K562 (cell line): ENCODE data around the gene SMIM35. TPM values are rescaled to one million over a fixed set of nuclear protein-coding genes. Genes with fewer than 3 reads are reported as not detected.

Experiments used
- ARHGAP35 ChIP-seq: fragments of 450-650 bp; IDR thresholded peaks from 2 replicates; pipeline ENCODE4 v1.6.1; 2018; ENCODE audit not compliant: partially characterized antibody
- ARNT ChIP-seq, 2 experiments: fragments of 450-650 bp; IDR thresholded peaks; 2 replicates each; pipeline ENCODE4 v1.6.1; 2016; ENCODE audit warnings: mild to moderate bottlenecking in 1 of 2
- GTF2E2 ChIP-seq: fragments of 200-800 bp; sonication (Bioruptor generic); IDR thresholded peaks from 2 replicates; pipeline ENCODE4 v1.6.1; 2016; ENCODE audit warnings: missing genetic modification characterization, missing compliant biosample characterization
- HNRNPH1 ChIP-seq: fragments of 200-400 bp; formaldehyde crosslinking; optimal IDR thresholded peaks from 2 replicates; pipeline ENCODE3; 2017; ENCODE audit warnings: low read depth, mild to moderate bottlenecking, low read length, moderate library complexity
- MCM3 ChIP-seq: fragments of 450-650 bp; IDR thresholded peaks from 2 replicates; pipeline ENCODE4 v1.6.1; 2016
- MTA3 ChIP-seq: fragments of 450-650 bp; formaldehyde crosslinking; IDR thresholded peaks from 2 replicates; pipeline ENCODE4 v1.6.1; 2017; ENCODE audit warnings: mild to moderate bottlenecking, borderline replicate concordance
- NCOR1 ChIP-seq: fragments of 450-650 bp; IDR thresholded peaks from 2 replicates; pipeline ENCODE4 v1.6.1; 2016; ENCODE audit warnings: mild to moderate bottlenecking, moderate library complexity
- PTBP1 ChIP-seq: fragments of 200-400 bp; formaldehyde crosslinking; IDR thresholded peaks from 2 replicates; pipeline ENCODE4 v1.6.1; 2017; ENCODE audit warnings: low read depth, low read length
- PTTG1 ChIP-seq: fragments of 450-650 bp; IDR thresholded peaks from 2 replicates; pipeline ENCODE4 v1.6.1; 2016; ENCODE audit warnings: low read depth, mild to moderate bottlenecking, missing genetic modification characterization, missing compliant biosample characterization
- RFX5 ChIP-seq: IDR thresholded peaks from 2 replicates; pipeline ENCODE4 v1.6.1; 2011; ENCODE audit warnings: low read depth, mild to moderate bottlenecking, improper control_type of control experiment, low read length
- SUPT5H ChIP-seq: fragments of 450-650 bp; IDR thresholded peaks from 2 replicates; pipeline ENCODE4 v1.6.1; 2016
- TAL1 ChIP-seq: fragments of 450-650 bp; IDR thresholded peaks from 2 replicates; pipeline ENCODE4 v1.6.1; 2016; ENCODE audit warnings: mild to moderate bottlenecking
- TGIF2 ChIP-seq: sonication (generic); formaldehyde crosslinking; IDR thresholded peaks from 2 replicates; pipeline ENCODE4 v1.8.1; 2022; ENCODE audit warnings: mild to moderate bottlenecking, missing genetic modification reagents, moderate library complexity
- ZNF57 ChIP-seq: fragments of 450-650 bp; formaldehyde crosslinking; IDR thresholded peaks from 2 replicates; pipeline ENCODE4 v1.4.0; 2020; ENCODE audit warnings: mild to moderate bottlenecking, moderate library complexity
- ZNF699 ChIP-seq: fragments of 250-450 bp; sonication (Bioruptor Pico); IDR thresholded peaks from 2 replicates; pipeline ENCODE4 v1.8.0; 2021; ENCODE audit warnings: mild to moderate bottlenecking, moderate library complexity; ENCODE audit not compliant: insufficient replicate concordance
- polyA plus RNA-seq, 8 experiments: library from polyadenylated mRNA; depleted of rRNA in 4 of 8; stranded (reverse) in 5 of 8; unstranded in 3 of 8; fragments of >200 nt; fragmentation: Nextera tagmentation in 2 of 8; fragmentation: Illumina TruSeq in 1 of 8; extraction: Ambion mirVana in 2 of 8; extraction: Trizol in 1 of 8; gene quantifications; 2 replicates each; pipeline versions ENCODE4 v1.2.1 to v1.2.3, GENCODE V29; 2011 to 2014; ENCODE audit warnings: inconsistent platforms in 1 of 8, missing spikeins in 1 of 8
- total RNA-seq, 7 experiments: library from RNA; depleted of rRNA in 6 of 7; stranded (reverse); fragments of >200 nt in 6 of 7; fragmentation: Illumina TruSeq in 2 of 7; extraction: Trizol in 2 of 7; gene quantifications; 2 replicates each; pipeline versions ENCODE4 v1.2.1 to v1.2.3, GENCODE V29; 2011 to 2021; ENCODE audit warnings: low replicate concordance in 1 of 7
- TF ChIP-seq, protein P1 (sequence below): fragments of 450-650 bp; IDR thresholded peaks from 2 replicates; pipeline ENCODE4 v1.6.1; 2016
- TF ChIP-seq, protein P2 (sequence below), 2 experiments: fragments of 450-650 bp in 1 of 2; sonication (generic) in 1 of 2; formaldehyde crosslinking in 1 of 2; IDR thresholded peaks in 1 of 2; conservative IDR thresholded peaks in 1 of 2; 2 replicates each; pipeline versions ENCODE4 v1.6.1 to v1.8.1; 2016 to 2023; ENCODE audit warnings: mild to moderate bottlenecking in 2 of 2, moderate library complexity in 2 of 2, inconsistent platforms in 1 of 2, missing genetic modification reagents in 1 of 2
- TF ChIP-seq, protein P3 (sequence below): fragments of 250-450 bp; sonication (Bioruptor Pico); IDR thresholded peaks from 2 replicates; pipeline ENCODE4 v1.4.0; 2020; ENCODE audit warnings: mild to moderate bottlenecking, moderate library complexity
- TF ChIP-seq, protein P4 (sequence below): sonication (generic); formaldehyde crosslinking; IDR thresholded peaks from 2 replicates; pipeline ENCODE4 v1.8.0; 2022; ENCODE audit warnings: mild to moderate bottlenecking, missing genetic modification reagents

SMIM35 gene
- total and polyA plus RNA-seq, 9 of the 15 experiments (the other 6 are each of a cell fraction or from before 2014, with no cell fraction given), result 0.03 TPM; not detected in 7

DNA sequence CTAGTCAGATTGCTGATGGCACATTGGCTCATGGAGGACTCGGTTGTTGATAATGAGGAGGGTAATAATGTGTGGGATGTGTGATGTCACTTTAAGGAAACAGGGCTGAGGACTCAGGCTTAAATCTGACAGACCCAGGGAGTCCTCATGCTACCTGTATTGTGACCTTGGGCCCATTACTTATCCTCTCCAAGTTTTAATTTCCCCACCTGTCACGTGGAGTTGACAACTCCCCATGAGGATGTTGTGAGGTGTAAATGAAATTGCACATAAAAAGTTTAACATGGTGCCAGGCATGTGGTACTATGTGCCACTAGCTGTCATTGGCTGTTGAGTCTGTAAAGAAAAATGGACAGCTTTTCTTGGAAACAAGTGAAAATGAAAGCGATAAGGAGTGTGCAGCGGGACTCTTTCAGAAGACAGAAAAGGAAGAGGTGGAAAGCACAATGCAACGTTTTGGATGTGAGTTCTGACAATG lies 85.2 kb downstream of the SMIM35 start (continued):
- TF ChIP-seq, protein P1, sequence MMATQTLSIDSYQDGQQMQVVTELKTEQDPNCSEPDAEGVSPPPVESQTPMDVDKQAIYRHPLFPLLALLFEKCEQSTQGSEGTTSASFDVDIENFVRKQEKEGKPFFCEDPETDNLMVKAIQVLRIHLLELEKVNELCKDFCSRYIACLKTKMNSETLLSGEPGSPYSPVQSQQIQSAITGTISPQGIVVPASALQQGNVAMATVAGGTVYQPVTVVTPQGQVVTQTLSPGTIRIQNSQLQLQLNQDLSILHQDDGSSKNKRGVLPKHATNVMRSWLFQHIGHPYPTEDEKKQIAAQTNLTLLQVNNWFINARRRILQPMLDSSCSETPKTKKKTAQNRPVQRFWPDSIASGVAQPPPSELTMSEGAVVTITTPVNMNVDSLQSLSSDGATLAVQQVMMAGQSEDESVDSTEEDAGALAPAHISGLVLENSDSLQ, result peak; percentile 80
- TF ChIP-seq TAL1, result no peak
- TF ChIP-seq MTA3, result no peak
- peak; percentile 3; the same call in 1 of the 2 replicates for TF ChIP-seq GTF2E2 (tag)
- TF ChIP-seq PTBP1, result no peak
- TF ChIP-seq, protein P2, sequence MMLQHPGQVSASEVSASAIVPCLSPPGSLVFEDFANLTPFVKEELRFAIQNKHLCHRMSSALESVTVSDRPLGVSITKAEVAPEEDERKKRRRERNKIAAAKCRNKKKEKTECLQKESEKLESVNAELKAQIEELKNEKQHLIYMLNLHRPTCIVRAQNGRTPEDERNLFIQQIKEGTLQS (IDR thresholded peaks at IDR 0.05), result no peak
- TF ChIP-seq, protein P2 (CRISPR knock-in tag; conservative IDR thresholded peaks at IDR 0.05), result no peak
- TF ChIP-seq NCOR1, result no peak; the same call in 1 of the 2 replicates
- no peak for TF ChIP-seq RFX5
- no peak for TF ChIP-seq HNRNPH1
- no peak for TF ChIP-seq ZNF699
- TF ChIP-seq ARHGAP35, result no peak
- TF ChIP-seq TGIF2 (CRISPR knock-in tag), result no peak
- TF ChIP-seq PTTG1 (tag), result no peak
- TF ChIP-seq, protein P3, sequence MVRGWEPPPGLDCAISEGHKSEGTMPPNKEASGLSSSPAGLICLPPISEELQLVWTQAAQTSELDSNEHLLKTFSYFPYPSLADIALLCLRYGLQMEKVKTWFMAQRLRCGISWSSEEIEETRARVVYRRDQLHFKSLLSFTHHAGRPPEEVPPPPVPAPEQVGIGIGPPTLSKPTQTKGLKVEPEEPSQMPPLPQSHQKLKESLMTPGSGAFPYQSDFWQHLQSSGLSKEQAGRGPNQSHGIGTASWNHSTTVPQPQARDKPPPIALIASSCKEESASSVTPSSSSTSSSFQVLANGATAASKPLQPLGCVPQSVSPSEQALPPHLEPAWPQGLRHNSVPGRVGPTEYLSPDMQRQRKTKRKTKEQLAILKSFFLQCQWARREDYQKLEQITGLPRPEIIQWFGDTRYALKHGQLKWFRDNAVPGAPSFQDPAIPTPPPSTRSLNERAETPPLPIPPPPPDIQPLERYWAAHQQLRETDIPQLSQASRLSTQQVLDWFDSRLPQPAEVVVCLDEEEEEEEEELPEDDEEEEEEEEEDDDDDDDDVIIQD, result no peak
- TF ChIP-seq MCM3, result no peak
- no peak for TF ChIP-seq ZNF57 (CRISPR knock-in tag)
- TF ChIP-seq SUPT5H, result no peak
- TF ChIP-seq, protein P4, sequence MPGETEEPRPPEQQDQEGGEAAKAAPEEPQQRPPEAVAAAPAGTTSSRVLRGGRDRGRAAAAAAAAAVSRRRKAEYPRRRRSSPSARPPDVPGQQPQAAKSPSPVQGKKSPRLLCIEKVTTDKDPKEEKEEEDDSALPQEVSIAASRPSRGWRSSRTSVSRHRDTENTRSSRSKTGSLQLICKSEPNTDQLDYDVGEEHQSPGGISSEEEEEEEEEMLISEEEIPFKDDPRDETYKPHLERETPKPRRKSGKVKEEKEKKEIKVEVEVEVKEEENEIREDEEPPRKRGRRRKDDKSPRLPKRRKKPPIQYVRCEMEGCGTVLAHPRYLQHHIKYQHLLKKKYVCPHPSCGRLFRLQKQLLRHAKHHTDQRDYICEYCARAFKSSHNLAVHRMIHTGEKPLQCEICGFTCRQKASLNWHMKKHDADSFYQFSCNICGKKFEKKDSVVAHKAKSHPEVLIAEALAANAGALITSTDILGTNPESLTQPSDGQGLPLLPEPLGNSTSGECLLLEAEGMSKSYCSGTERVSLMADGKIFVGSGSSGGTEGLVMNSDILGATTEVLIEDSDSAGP (CRISPR knock-in tag), result peak; percentile 74
- no peak for TF ChIP-seq ARNT (IDR thresholded peaks at IDR 0.05)
